Endothelial cell of umbilical vein (primary cell): ENCODE measurements around the gene TRIM65. TPM values are rescaled to one million over a fixed set of nuclear protein-coding genes. Genes with fewer than 3 reads are reported as not detected.
A peak's percentile ranks its signal among the peaks of the same experiment; 100 is the strongest.
"Not testable (repeated sequence)": the region's sequence is repeated elsewhere in the genome, so short reads cannot be mapped to it uniquely, and the experiment has no call there.

Experiments used
- BruUV-seq: library from RNA; stranded (reverse); fragments of 400-500 nt; replicated peaks from 2 replicates; lab custom pipeline; 2021; lab: Mats Ljungman, UMichigan
- CTCF ChIA-PET: fragments of 300-600, 350-600 bp; sonication (Branson Sonifier 250); formaldehyde crosslinking; loops from one replicate; lab custom pipeline; 2021; ENCODE audit warnings: antibody characterized with exemption, inconsistent platforms; lab: Charles Lee
- POLR2A ChIA-PET: fragments of 300-600, 350-600 bp; sonication (Branson Sonifier 250); formaldehyde crosslinking; loops from one replicate; lab custom pipeline; 2021; ENCODE audit warnings: antibody characterized with exemption, inconsistent platforms; lab: Charles Lee
- DNase-seq: peaks from one replicate; pipeline ENCODE4 v3.0.0-alpha.2; 2011; ENCODE audit warnings: low read depth, low spot score
- FAIRE-seq: peaks from 2 replicates; lab custom pipeline; 2011; peaks lifted over from hg19 to GRCh38; lab: Jason Lieb, UNC
- H2AFZ ChIP-seq: 2 replicates; pipeline ENCODE4 v1.6.0; 2012; ENCODE audit warnings: low read depth, low read length, control low read depth, inconsistent platforms
- H3K27ac ChIP-seq: 2 replicates; pipeline ENCODE4 v1.5.1; 2011; ENCODE audit warnings: low read depth, mild to moderate bottlenecking, control low read depth, low read length, moderate library complexity; ENCODE audit not compliant: insufficient read depth
- H3K27me3 ChIP-seq, 2 experiments: 2 replicates each; pipeline versions ENCODE4 v1.6.0 to v1.6.1; 2011; ENCODE audit warnings: low read length in 2 of 2, mixed read lengths in 1 of 2; ENCODE audit not compliant: control insufficient read depth in 2 of 2, insufficient read depth in 2 of 2
- H3K36me3 ChIP-seq, 2 experiments: 2 replicates in 1 of 2; 3 replicates in 1 of 2; pipeline ENCODE4 v1.5.1; 2011; ENCODE audit warnings: low read length in 2 of 2, mild to moderate bottlenecking in 1 of 2, moderate library complexity in 1 of 2; ENCODE audit not compliant: control insufficient read depth in 2 of 2, insufficient read depth in 2 of 2; ENCODE audit errors: extremely low read depth in 1 of 2
- H3K4me1 ChIP-seq: 3 replicates; pipeline ENCODE4 v1.5.1; 2011; ENCODE audit warnings: mild to moderate bottlenecking, low read length; ENCODE audit not compliant: control insufficient read depth, insufficient read depth; ENCODE audit errors: extremely low read depth
- H3K4me2 ChIP-seq: 2 replicates; pipeline ENCODE4 v1.6.1; 2011; ENCODE audit warnings: low read length, control low read depth, mixed read lengths; ENCODE audit not compliant: insufficient read depth
- H3K4me3 ChIP-seq, 3 experiments: fragments of 200-600 bp in 1 of 3; sonication (generic), shearing (Covaris generic) in 1 of 3; replicated peaks in 1 of 3; 2 replicates each; pipeline ENCODE4 v1.5.1; 2011 to 2016; ENCODE audit warnings: control low read depth in 3 of 3, low read length in 3 of 3, mild to moderate bottlenecking in 2 of 3, inconsistent platforms in 1 of 3, low read depth in 1 of 3, moderate library complexity in 1 of 3; ENCODE audit not compliant: insufficient read depth in 1 of 3
- H3K79me2 ChIP-seq: 2 replicates; pipeline ENCODE4 v1.6.0; 2012; ENCODE audit warnings: low read length, inconsistent platforms; ENCODE audit not compliant: control insufficient read depth, insufficient read depth
- H3K9ac ChIP-seq: replicated peaks from 2 replicates; pipeline ENCODE3; 2011; ENCODE audit warnings: low read length, control low read depth; ENCODE audit not compliant: insufficient read depth; ENCODE audit errors: extremely low read depth
- H3K9me1 ChIP-seq: replicated peaks from 3 replicates; pipeline ENCODE4 v1.6.0; 2011; ENCODE audit warnings: mild to moderate bottlenecking, low read length; ENCODE audit not compliant: control insufficient read depth, insufficient read depth; ENCODE audit errors: extremely low read depth
- H3K9me3 ChIP-seq: replicated peaks from 2 replicates; pipeline ENCODE4 v1.5.1; 2012; ENCODE audit warnings: low read length, inconsistent platforms; ENCODE audit not compliant: control insufficient read depth, insufficient read depth
- H4K20me1 ChIP-seq: replicated peaks from 2 replicates; pipeline ENCODE3; 2011; ENCODE audit warnings: mild to moderate bottlenecking, low read length; ENCODE audit not compliant: control insufficient read depth, insufficient read depth; ENCODE audit errors: extremely low read depth
- FOS ChIP-seq: IDR thresholded peaks from 2 replicates; pipeline ENCODE4 v1.6.1; 2011; ENCODE audit warnings: mild to moderate bottlenecking, low read length, moderate library complexity, borderline replicate concordance; ENCODE audit not compliant: insufficient read depth
- GATA2 ChIP-seq: IDR thresholded peaks from 2 replicates; pipeline ENCODE4 v1.7.0; 2011; ENCODE audit warnings: low read depth, mild to moderate bottlenecking, moderate library complexity, mixed read lengths, low read length; ENCODE audit not compliant: insufficient read length, insufficient read depth
- JUN ChIP-seq: IDR thresholded peaks from 2 replicates; pipeline ENCODE4 v1.6.1; 2011; ENCODE audit warnings: borderline replicate concordance, low read depth; ENCODE audit not compliant: insufficient read length, insufficient read depth
- POLR2A ChIP-seq: IDR thresholded peaks from 2 replicates; pipeline ENCODE4 v1.6.1; 2012; ENCODE audit warnings: low read depth, mild to moderate bottlenecking, control low read depth, low read length
- POLR2AphosphoS5 ChIP-seq: IDR thresholded peaks from 2 replicates; pipeline ENCODE4 v1.6.1; 2012; ENCODE audit warnings: low read depth, mild to moderate bottlenecking, control low read depth, low read length, moderate library complexity; ENCODE audit not compliant: insufficient read depth
- dilution Hi-C: fragments of 300-500 bp; cut with MboI; formaldehyde crosslinking; loops from one replicate; pipeline ENCODE4 v1.15.0; 2019; ENCODE audit warnings: low sequenced_read_pairs; ENCODE audit not compliant: extremely low pct_ligation_motif_present
- intact Hi-C: fragments of 100-400 bp; cut with micrococcal nuclease; formaldehyde crosslinking; loops from one replicate; pipeline ENCODE4 v1.10.0; 2022
- polyA plus RNA-seq, 4 experiments: library from polyadenylated mRNA; depleted of rRNA in 3 of 4; stranded (reverse) in 3 of 4; unstranded in 1 of 4; fragments of >200 nt; gene quantifications; 2 replicates each; pipeline versions ENCODE4 v1.2.1 to v1.2.3, GENCODE V29; 2011 to 2012; ENCODE audit warnings: missing spikeins in 1 of 4
- total RNA-seq: library from RNA; stranded (reverse); gene quantifications from 2 replicates; pipeline ENCODE4 v1.2.3, GENCODE V29; 2021

The TRIM65 gene
- total and polyA plus RNA-seq, 2 donors (not counting 3 experiments of a cell fraction or from before 2014, with no cell fraction given) = 19.3 to 33.5 TPM

GRCh38 chr17:75854101-75854748 lies 42.5 kb downstream of the TRIM65 start:
- Histone ChIP-seq H3K9ac (peak overlapping the region; percentile 48), H2AFZ (no peak overlapping the region)
- FAIRE-seq = peak; percentile 90

GRCh38 chr17:75853433-75853832 lies 43.3 kb downstream of the TRIM65 start:
- Histone ChIP-seq H3K4me3 (no peak overlapping the region), H3K9ac (peak overlapping the region; percentile 48)
- peak; percentile 69 for DNase-seq

More at GRCh38 chr17:75854101-75854748, 42.5 kb downstream of the TRIM65 start:
- Histone ChIP-seq H3K4me1 (peaks cover 39% of the 10 kb centered on the region), H3K79me2 (peaks cover 13% of the 10 kb centered on the region), H3K4me3 (peak overlapping the region; percentile 19 to 76 (median 70)), H4K20me1 (no peaks in the 10 kb centered on the region), H3K27ac (peak overlapping the region; percentile 89), H3K9me3 (no peaks in the 10 kb centered on the region), H3K4me2 (peak overlapping the region; percentile 84), H3K9me1 (no peaks in the 10 kb centered on the region), H3K27me3 (no peaks in the 10 kb centered on the region), H3K36me3 (peaks cover 0 to 17% of the 10 kb centered on the region in 2 experiments)
- CTCF ChIA-PET = interaction anchor here (0.6 to 11.3 kb wide), 12 partner anchors 9 to 193 kb away, joined by 3 to 241 read pairs (median 4); partner anchors contain the start of genes TRIM47 and TRIM65
- peak; percentile 77 for DNase-seq
- intact Hi-C loops = loop anchor here (2.0 kb wide), 2 partner anchors 43 to 69 kb away; partner anchors contain the start of genes TRIM65 and UNK
- POLR2A ChIA-PET = interaction anchor here (0.6 to 2.8 kb wide), 3 partner anchors 9 to 74 kb away, joined by 3 to 23 read pairs (median 11); a partner anchor contains a TSS
- dilution Hi-C loops = no loop called here
- TSS peak; percentile 62 for BruUV-seq
- TF ChIP-seq POLR2AphosphoS5 = peak; percentile 26
- no peak for TF ChIP-seq POLR2A
- peak; percentile 58 for TF ChIP-seq FOS
- peak; percentile 66 for TF ChIP-seq JUN

DNA sequence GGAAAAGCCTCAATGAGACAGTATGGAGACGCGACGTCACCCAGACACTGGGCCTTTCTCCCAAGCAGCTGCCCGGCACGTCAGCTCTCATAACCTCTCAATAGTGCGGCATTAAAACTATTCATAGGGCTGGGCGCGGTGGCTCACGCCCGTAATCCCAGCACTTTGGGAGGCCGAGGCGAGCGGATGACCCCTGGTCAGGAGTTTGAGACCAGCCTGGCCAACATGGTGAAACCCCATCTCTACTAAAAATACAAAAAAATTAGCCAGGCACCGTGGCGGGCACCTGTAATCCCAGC lies 45.1 kb downstream of the TRIM65 start:
- H3K9ac ChIP-seq, BruUV-seq, H3K9me1 ChIP-seq, H4K20me1 ChIP-seq, dilution Hi-C loops, H3K4me3 ChIP-seq, intact Hi-C loops, DNase-seq, H2AFZ ChIP-seq, FAIRE-seq, H3K27ac ChIP-seq, H3K9me3 ChIP-seq, H3K27me3 ChIP-seq, H3K4me2 ChIP-seq, POLR2A ChIA-PET: not testable (repeated sequence)
- CTCF ChIA-PET = interaction anchor here (0.6 kb wide), 1 partner anchor 13 kb away, joined by 3 read pairs; no protein-coding TSS in a partner anchor
- Histone ChIP-seq H3K4me1 (peaks cover 38% of the 10 kb centered on the region), H3K36me3 (peaks cover 3 to 34% of the 10 kb centered on the region in 2 experiments), H3K79me2 (peaks cover 13% of the 10 kb centered on the region)

More at GRCh38 chr17:75853433-75853832, 43.3 kb downstream of the TRIM65 start:
- intact Hi-C loops (no loop called here), dilution Hi-C loops (no loop called here)
- H2AFZ ChIP-seq = no peak overlapping the region
- H3K9me1 ChIP-seq = no peaks in the 10 kb centered on the region
- no peaks in the 10 kb centered on the region for H3K9me3 ChIP-seq
- ChIA-PET CTCF (interaction anchor here (0.6 to 11.3 kb wide), 8 partner anchors 8 to 89 kb away, joined by 3 to 241 read pairs (median 11); partner anchors contain the start of genes TRIM47 and TRIM65), POLR2A (interaction anchor here (2.8 kb wide), 1 partner anchor 74 kb away, joined by 23 read pairs; a partner anchor contains a TSS)
- no TSS peak for BruUV-seq
- no peaks in the 10 kb centered on the region for H4K20me1 ChIP-seq
- peak; percentile 84 for TF ChIP-seq GATA2
- no peak for TF ChIP-seq POLR2AphosphoS5
- H3K27ac ChIP-seq = peak overlapping the region; percentile 89
- H3K27me3 ChIP-seq = no peaks in the 10 kb centered on the region
- peak overlapping the region; percentile 52 for H3K4me2 ChIP-seq
- peaks cover 0 to 17% of the 10 kb centered on the region in 2 experiments for H3K36me3 ChIP-seq
- peaks cover 13% of the 10 kb centered on the region for H3K79me2 ChIP-seq
- FAIRE-seq = peak; percentile 43
- H3K4me1 ChIP-seq = peaks cover 39% of the 10 kb centered on the region
